AG04449 (cell line): Measurements from ENCODE around the gene ATP1A3.

Source experiments
- CTCF ChIA-PET: fragments of 350-600 bp; formaldehyde crosslinking; extraction: SDS; loops from one replicate; lab custom pipeline; 2021; ENCODE audit warnings: antibody characterized with exemption; lab: Yijun Ruan, JAX
- POLR2A ChIA-PET: fragments of 400-600, 350-600 bp; formaldehyde crosslinking; extraction: SDS; loops from one replicate; lab custom pipeline; 2020; ENCODE audit warnings: antibody characterized with exemption, inconsistent platforms; lab: Yijun Ruan, JAX
- DNase-seq: peaks from one replicate; pipeline ENCODE4 v3.0.0-alpha.2; 2010; ENCODE audit warnings: low read depth, low spot score
- H3K4me3 ChIP-seq: 2 replicates; pipeline ENCODE4 v1.5.1; 2011; ENCODE audit warnings: low read depth, mild to moderate bottlenecking, control low read depth, low read length
- CTCF ChIP-seq: IDR thresholded peaks from one replicate; pipeline ENCODE4 v1.5.1; 2011; ENCODE audit warnings: mild to moderate bottlenecking, moderate library complexity, low read length, control low read depth, inconsistent platforms; ENCODE audit not compliant: insufficient read depth; ENCODE audit errors: missing control alignments

Gene ATP1A3

DNA sequence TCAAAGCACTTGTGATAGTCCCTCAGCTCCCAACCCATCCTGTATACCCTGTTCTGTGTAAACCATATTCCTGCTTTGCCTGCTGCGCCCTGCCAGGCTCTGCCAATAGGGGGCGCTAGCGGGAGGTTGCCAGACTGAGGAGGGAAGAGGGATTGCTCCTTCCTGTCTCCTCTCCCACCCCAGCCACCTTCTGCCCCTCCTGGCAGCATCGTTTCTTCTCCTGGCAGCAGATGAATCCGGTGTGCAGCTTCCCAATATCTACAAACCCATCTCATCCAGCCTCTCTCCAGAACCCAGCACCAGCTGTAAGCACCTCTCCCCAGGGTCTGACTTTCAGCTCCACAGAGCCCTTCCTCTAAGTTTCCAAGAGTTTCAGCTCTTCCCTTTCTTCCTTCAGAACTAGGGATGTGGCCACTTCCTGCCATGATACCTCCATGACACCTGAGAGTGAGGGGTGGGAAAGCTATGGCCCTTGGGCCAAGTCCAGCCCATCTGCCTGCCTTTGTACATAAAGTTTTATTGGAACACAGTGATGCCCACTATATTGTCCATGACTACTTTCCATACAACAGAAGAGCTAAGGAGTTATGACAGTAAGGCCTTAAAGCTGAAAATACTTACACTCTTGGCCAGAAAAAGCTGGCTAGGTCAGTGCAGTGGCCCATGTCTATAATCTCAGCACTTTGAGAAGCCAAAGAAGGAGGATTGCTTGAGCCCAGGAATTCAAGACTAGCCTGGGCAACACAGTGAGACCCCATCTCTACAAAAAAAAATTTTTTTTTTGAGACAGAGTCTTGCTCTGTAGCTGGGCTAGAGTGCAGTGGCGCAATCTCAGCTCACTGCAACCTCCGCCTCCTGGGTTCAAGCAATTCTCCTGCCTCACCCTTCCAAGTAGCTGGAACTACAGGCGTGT is 34.5 kb upstream of the ATP1A3 start:
- DNase-seq = no peak
- POLR2A ChIA-PET = no interaction called here
- TF ChIP-seq CTCF = peak; percentile 37
- H3K4me3 ChIP-seq = no peak overlapping the region
- CTCF ChIA-PET = interaction anchor here (0.8 to 2.8 kb wide), 10 partner anchors 8 to 70 kb away, joined by 3 to 12 read pairs (median 3); partner anchors contain the start of gene RABAC1

DNA sequence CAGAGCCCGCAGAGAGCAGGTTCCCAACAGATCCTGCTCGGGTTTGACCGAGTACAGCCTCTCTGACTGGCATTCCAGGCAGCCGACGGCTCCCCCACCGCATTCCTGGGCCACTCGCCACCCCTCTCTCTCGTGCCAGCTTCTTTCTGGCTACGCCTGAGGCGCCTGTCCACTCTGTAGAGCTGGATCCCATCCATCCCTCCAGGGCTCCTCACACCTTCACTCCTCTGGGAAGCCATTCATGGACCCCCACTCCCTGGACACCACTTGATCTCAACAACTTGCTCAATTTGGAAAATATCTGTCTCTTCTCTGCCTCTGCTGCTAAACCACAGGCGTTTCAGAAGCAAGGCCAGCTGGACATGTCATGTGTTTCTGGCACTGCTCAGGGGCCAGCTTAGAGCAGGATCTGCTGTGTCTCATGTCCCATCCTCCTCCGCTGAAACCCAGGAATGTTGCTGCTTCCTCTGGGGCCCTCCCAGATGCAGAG is 30.6 kb upstream of the ATP1A3 start:
- no peak for TF ChIP-seq CTCF
- ChIA-PET POLR2A (no interaction called here), CTCF (interaction anchor here (1.1 to 3.0 kb wide), 4 partner anchors 10 to 25 kb away, joined by 3 to 24 read pairs (median 12); no protein-coding TSS in a partner anchor)
- DNase-seq = no peak
- no peak overlapping the region for H3K4me3 ChIP-seq

DNA sequence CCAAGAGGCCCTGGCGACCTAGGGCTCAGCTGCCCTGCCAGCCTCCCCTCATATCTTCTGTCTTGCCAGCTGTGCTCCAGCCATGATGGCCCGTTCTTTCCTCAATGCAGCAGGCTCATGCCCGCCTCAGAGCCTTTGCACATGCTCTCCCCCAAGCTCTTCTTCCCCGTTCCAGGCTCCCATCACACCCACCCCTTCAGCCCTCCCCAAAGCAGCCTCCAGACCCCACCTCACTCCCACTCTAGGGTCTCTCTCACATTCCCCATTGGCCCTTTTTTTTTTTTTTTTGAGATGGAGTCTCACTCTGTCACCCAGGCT is 29.9 kb upstream of the ATP1A3 start:
- no peak for DNase-seq
- ChIA-PET CTCF (interaction anchor here (1.1 to 3.0 kb wide), 5 partner anchors 8 to 24 kb away, joined by 3 to 24 read pairs (median 10); no protein-coding TSS in a partner anchor), POLR2A (no interaction called here)
- no peak for TF ChIP-seq CTCF
- H3K4me3 ChIP-seq = no peak overlapping the region

- TF ChIP-seq CTCF = peak; percentile 40
- ChIA-PET CTCF (interaction anchor here (0.7 to 3.0 kb wide), 9 partner anchors 8 to 67 kb away, joined by 3 to 24 read pairs (median 3); no protein-coding TSS in a partner anchor), POLR2A (no interaction called here)
- no peak for DNase-seq
- no peak overlapping the region for H3K4me3 ChIP-seq
These were observed 29.3 kb upstream of the ATP1A3 start for GRCh38 chr19:42023121-42023942.

- no peak overlapping the region for H3K4me3 ChIP-seq
- POLR2A ChIA-PET = no interaction called here
- TF ChIP-seq CTCF = no peak
- no peak for DNase-seq
- CTCF ChIA-PET = interaction anchor here (0.7 to 3.0 kb wide), 7 partner anchors 9 to 66 kb away, joined by 3 to 24 read pairs (median 7); no protein-coding TSS in a partner anchor
These were observed 28.6 kb upstream of the ATP1A3 start for GRCh38 chr19:42022616-42023015.
